K562 (cell line): ENCODE results near the gene CD14. TPM values are rescaled to one million over a fixed set of nuclear protein-coding genes. Genes with fewer than 3 reads are reported as not detected.

ENCODE experiments used
- E2F5 ChIP-seq: sonication (generic); formaldehyde crosslinking; IDR thresholded peaks from 2 replicates; pipeline ENCODE4 v1.8.0; 2022; ENCODE audit warnings: mild to moderate bottlenecking, missing genetic modification reagents
- ETV6 ChIP-seq, 3 experiments: fragments of 150-350 bp in 1 of 3; sonication (generic) in 1 of 3; formaldehyde crosslinking in 1 of 3; IDR thresholded peaks; 2 replicates each; pipeline versions ENCODE4 v1.6.1 to v1.8.0; 2014 to 2022; ENCODE audit warnings: borderline replicate concordance in 2 of 3, low read depth in 2 of 3, antibody characterized with exemption in 1 of 3, low read length in 1 of 3, mild to moderate bottlenecking in 1 of 3, missing genetic modification reagents in 1 of 3
- FOS ChIP-seq: IDR thresholded peaks from 3 replicates; pipeline ENCODE4 v1.6.1; 2011; ENCODE audit not compliant: insufficient read length; ENCODE audit errors: extremely low read depth
- KAT8 ChIP-seq: fragments of 450-650 bp; IDR thresholded peaks from 2 replicates; pipeline ENCODE4 v1.6.1; 2016; ENCODE audit warnings: low read depth, mild to moderate bottlenecking
- LCOR ChIP-seq: sonication (generic); formaldehyde crosslinking; IDR thresholded peaks from 2 replicates; pipeline ENCODE4 v1.8.0; 2022; ENCODE audit warnings: mild to moderate bottlenecking, missing genetic modification reagents
- ZNF12 ChIP-seq: sonication (generic); formaldehyde crosslinking; IDR thresholded peaks from 2 replicates; pipeline ENCODE4 v1.4.0; 2020; ENCODE audit warnings: mild to moderate bottlenecking, missing genetic modification reagents
- ZNF184 ChIP-seq: sonication (generic); formaldehyde crosslinking; IDR thresholded peaks from 2 replicates; pipeline ENCODE4 v1.5.0; 2020; ENCODE audit warnings: missing genetic modification reagents
- ZNF444 ChIP-seq: fragments of 250-450 bp; sonication (Bioruptor Pico); IDR thresholded peaks from 2 replicates; pipeline ENCODE4 v1.4.0; 2020; ENCODE audit warnings: mild to moderate bottlenecking, moderate library complexity
- ZNF445 ChIP-seq: fragments of 250-450 bp; sonication (Bioruptor Pico); IDR thresholded peaks from 2 replicates; pipeline ENCODE4 v1.4.0; 2020; ENCODE audit warnings: low read depth, mild to moderate bottlenecking, moderate library complexity
- ZNF583 ChIP-seq: fragments of 250-450 bp; sonication (Bioruptor Pico); IDR thresholded peaks from 2 replicates; pipeline ENCODE4 v1.4.0; 2020
- ZNF778 ChIP-seq: fragments of 450-650 bp; formaldehyde crosslinking; IDR thresholded peaks from 2 replicates; pipeline ENCODE4 v1.4.0; 2020; ENCODE audit warnings: mild to moderate bottlenecking, moderate library complexity
- polyA plus RNA-seq, 8 experiments: library from polyadenylated mRNA; depleted of rRNA in 4 of 8; stranded (reverse) in 5 of 8; unstranded in 3 of 8; fragments of >200 nt; fragmentation: Nextera tagmentation in 2 of 8; fragmentation: Illumina TruSeq in 1 of 8; extraction: Ambion mirVana in 2 of 8; extraction: Trizol in 1 of 8; gene quantifications; 2 replicates each; pipeline versions ENCODE4 v1.2.1 to v1.2.3, GENCODE V29; 2011 to 2014; ENCODE audit warnings: inconsistent platforms in 1 of 8, missing spikeins in 1 of 8
- total RNA-seq, 7 experiments: library from RNA; depleted of rRNA in 6 of 7; stranded (reverse); fragments of >200 nt in 6 of 7; fragmentation: Illumina TruSeq in 2 of 7; extraction: Trizol in 2 of 7; gene quantifications; 2 replicates each; pipeline versions ENCODE4 v1.2.1 to v1.2.3, GENCODE V29; 2011 to 2021; ENCODE audit warnings: low replicate concordance in 1 of 7
- TF ChIP-seq, protein P1 (sequence below), 2 experiments: fragments of 450-650 bp; IDR thresholded peaks; 2 replicates each; pipeline ENCODE4 v1.6.1; 2018; ENCODE audit warnings: mild to moderate bottlenecking in 2 of 2, low read depth in 1 of 2; ENCODE audit not compliant: partially characterized antibody in 2 of 2
- TF ChIP-seq, protein P2 (sequence below): fragments of 250-450 bp; sonication (Bioruptor Pico); IDR thresholded peaks from 2 replicates; pipeline ENCODE4 v1.5.0; 2020; ENCODE audit warnings: mild to moderate bottlenecking, borderline replicate concordance
- TF ChIP-seq, protein P3 (sequence below): sonication (generic); formaldehyde crosslinking; IDR thresholded peaks from 2 replicates; pipeline ENCODE4 v1.8.1; 2023; ENCODE audit warnings: missing genetic modification reagents, mild to moderate bottlenecking, borderline replicate concordance

The CD14 gene
- total and polyA plus RNA-seq, 9 of the 15 experiments (the other 6 are each of a cell fraction or from before 2014, with no cell fraction given), result 0.07 to 0.47 (median 0.14) TPM; not detected in 2

DNA sequence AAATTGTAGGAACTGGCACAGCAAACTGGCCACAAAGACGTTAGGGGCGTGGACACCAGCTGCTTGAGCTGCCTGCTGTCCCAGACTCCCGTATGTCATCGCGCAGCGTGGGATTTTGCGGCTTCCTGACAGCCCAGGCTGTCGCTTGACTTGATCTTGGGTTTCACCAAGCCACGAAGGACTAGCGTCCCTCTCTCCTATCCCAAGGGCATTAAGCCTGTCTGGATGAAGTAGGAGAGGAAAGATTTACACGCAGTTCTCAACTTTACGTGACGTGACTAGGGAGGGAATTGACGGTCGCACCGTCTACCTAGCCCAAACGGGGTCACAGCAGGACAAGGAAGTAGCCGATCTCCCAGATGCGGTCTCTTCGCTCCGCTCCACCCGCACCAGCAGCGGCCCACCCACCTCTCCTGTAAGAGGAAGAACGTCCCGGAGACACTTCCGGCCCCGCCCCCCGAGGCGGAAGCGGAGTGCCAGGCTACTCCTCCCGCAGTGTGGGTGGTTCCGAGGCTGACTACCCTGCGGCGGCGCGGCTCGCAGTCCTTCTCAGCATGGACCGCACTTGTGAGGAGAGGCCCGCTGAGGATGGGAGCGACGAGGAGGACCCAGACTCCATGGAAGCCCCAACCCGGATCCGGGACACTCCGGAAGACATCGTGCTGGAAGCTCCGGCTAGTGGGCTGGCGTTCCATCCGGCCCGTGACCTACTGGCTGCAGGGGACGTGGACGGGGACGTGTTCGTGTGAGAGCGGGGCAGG is 31.6 kb upstream of the CD14 start, which contains the start of gene WDR55 (continued):
- TF ChIP-seq LCOR (CRISPR knock-in tag), result peak; percentile 12; the same call in 1 of the 2 replicates
- no peak for TF ChIP-seq KAT8
- peak; percentile 94 to 98 for TF ChIP-seq ETV6 (IDR thresholded peaks at IDR 0.05; ENCODE audit: borderline replicate concordance in 1 of 2, low read depth in 2 of 2, low read length in 1 of 2)
- TF ChIP-seq ETV6 (CRISPR knock-in tag; IDR thresholded peaks at IDR 0.05; ENCODE audit: borderline replicate concordance), result no peak
- TF ChIP-seq ZNF445 (CRISPR knock-in tag), result no peak
- TF ChIP-seq, protein P1, sequence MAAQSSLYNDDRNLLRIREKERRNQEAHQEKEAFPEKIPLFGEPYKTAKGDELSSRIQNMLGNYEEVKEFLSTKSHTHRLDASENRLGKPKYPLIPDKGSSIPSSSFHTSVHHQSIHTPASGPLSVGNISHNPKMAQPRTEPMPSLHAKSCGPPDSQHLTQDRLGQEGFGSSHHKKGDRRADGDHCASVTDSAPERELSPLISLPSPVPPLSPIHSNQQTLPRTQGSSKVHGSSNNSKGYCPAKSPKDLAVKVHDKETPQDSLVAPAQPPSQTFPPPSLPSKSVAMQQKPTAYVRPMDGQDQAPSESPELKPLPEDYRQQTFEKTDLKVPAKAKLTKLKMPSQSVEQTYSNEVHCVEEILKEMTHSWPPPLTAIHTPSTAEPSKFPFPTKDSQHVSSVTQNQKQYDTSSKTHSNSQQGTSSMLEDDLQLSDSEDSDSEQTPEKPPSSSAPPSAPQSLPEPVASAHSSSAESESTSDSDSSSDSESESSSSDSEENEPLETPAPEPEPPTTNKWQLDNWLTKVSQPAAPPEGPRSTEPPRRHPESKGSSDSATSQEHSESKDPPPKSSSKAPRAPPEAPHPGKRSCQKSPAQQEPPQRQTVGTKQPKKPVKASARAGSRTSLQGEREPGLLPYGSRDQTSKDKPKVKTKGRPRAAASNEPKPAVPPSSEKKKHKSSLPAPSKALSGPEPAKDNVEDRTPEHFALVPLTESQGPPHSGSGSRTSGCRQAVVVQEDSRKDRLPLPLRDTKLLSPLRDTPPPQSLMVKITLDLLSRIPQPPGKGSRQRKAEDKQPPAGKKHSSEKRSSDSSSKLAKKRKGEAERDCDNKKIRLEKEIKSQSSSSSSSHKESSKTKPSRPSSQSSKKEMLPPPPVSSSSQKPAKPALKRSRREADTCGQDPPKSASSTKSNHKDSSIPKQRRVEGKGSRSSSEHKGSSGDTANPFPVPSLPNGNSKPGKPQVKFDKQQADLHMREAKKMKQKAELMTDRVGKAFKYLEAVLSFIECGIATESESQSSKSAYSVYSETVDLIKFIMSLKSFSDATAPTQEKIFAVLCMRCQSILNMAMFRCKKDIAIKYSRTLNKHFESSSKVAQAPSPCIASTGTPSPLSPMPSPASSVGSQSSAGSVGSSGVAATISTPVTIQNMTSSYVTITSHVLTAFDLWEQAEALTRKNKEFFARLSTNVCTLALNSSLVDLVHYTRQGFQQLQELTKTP (IDR thresholded peaks at IDR 0.05; ENCODE audit: low read depth in 1 of 2, partially characterized antibody in 2 of 2), result peak in 1 of 2 experiments; percentile 66
- no peak for TF ChIP-seq ZNF184 (CRISPR knock-in tag)
- TF ChIP-seq E2F5 (CRISPR knock-in tag), result no peak
- peak; percentile 100 for TF ChIP-seq ZNF12 (CRISPR knock-in tag)
- TF ChIP-seq ZNF444 (CRISPR knock-in tag), result no peak
- TF ChIP-seq ZNF778 (CRISPR knock-in tag), result no peak
- no peak for TF ChIP-seq FOS
- no peak for TF ChIP-seq ZNF583
- TF ChIP-seq, protein P2, sequence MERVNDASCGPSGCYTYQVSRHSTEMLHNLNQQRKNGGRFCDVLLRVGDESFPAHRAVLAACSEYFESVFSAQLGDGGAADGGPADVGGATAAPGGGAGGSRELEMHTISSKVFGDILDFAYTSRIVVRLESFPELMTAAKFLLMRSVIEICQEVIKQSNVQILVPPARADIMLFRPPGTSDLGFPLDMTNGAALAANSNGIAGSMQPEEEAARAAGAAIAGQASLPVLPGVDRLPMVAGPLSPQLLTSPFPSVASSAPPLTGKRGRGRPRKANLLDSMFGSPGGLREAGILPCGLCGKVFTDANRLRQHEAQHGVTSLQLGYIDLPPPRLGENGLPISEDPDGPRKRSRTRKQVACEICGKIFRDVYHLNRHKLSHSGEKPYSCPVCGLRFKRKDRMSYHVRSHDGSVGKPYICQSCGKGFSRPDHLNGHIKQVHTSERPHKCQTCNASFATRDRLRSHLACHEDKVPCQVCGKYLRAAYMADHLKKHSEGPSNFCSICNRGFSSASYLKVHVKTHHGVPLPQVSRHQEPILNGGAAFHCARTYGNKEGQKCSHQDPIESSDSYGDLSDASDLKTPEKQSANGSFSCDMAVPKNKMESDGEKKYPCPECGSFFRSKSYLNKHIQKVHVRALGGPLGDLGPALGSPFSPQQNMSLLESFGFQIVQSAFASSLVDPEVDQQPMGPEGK (CRISPR knock-in tag), result no peak
- TF ChIP-seq, protein P3, sequence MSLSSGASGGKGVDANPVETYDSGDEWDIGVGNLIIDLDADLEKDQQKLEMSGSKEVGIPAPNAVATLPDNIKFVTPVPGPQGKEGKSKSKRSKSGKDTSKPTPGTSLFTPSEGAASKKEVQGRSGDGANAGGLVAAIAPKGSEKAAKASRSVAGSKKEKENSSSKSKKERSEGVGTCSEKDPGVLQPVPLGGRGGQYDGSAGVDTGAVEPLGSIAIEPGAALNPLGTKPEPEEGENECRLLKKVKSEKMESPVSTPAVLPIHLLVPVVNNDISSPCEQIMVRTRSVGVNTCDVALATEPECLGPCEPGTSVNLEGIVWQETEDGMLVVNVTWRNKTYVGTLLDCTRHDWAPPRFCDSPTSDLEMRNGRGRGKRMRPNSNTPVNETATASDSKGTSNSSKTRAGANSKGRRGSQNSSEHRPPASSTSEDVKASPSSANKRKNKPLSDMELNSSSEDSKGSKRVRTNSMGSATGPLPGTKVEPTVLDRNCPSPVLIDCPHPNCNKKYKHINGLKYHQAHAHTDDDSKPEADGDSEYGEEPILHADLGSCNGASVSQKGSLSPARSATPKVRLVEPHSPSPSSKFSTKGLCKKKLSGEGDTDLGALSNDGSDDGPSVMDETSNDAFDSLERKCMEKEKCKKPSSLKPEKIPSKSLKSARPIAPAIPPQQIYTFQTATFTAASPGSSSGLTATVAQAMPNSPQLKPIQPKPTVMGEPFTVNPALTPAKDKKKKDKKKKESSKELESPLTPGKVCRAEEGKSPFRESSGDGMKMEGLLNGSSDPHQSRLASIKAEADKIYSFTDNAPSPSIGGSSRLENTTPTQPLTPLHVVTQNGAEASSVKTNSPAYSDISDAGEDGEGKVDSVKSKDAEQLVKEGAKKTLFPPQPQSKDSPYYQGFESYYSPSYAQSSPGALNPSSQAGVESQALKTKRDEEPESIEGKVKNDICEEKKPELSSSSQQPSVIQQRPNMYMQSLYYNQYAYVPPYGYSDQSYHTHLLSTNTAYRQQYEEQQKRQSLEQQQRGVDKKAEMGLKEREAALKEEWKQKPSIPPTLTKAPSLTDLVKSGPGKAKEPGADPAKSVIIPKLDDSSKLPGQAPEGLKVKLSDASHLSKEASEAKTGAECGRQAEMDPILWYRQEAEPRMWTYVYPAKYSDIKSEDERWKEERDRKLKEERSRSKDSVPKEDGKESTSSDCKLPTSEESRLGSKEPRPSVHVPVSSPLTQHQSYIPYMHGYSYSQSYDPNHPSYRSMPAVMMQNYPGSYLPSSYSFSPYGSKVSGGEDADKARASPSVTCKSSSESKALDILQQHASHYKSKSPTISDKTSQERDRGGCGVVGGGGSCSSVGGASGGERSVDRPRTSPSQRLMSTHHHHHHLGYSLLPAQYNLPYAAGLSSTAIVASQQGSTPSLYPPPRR, result no peak
